Thyroid gland (tissue), 4 donors: Measurements from ENCODE around the gene TAF4B. TPM values are rescaled to one million over a fixed set of nuclear protein-coding genes. Genes with fewer than 3 reads are reported as not detected.

Source experiments
- DNase-seq, 2 donors: peaks; one replicate each; pipeline ENCODE4 v3.0.0-alpha.2; 2019
- H3K27ac ChIP-seq, 3 donors: fragments of 200-600 bp; sonication (generic); 1 replicate in 2 of 3; 2 replicates in 1 of 3; pipeline ENCODE4 v1.5.1; 2016 to 2019; ENCODE audit warnings: mild to moderate bottlenecking in 1 of 3, moderate library complexity in 1 of 3
- H3K27me3 ChIP-seq: fragments of 200-600 bp; sonication (generic); one replicate; pipeline ENCODE4 v1.5.1; 2019
- H3K36me3 ChIP-seq, 2 donors: fragments of 200-600 bp; sonication (generic); one replicate each; pipeline ENCODE4 v1.5.1; 2016 to 2019
- H3K4me1 ChIP-seq, 2 donors: fragments of 200-600 bp; sonication (generic); one replicate each; pipeline ENCODE4 v1.5.1; 2017 to 2019
- H3K4me3 ChIP-seq, 3 donors: fragments of 200-600 bp; sonication (generic); replicated peaks in 1 of 3; 1 replicate in 2 of 3; 2 replicates in 1 of 3; pipeline ENCODE4 v1.5.1; 2016; ENCODE audit warnings: mild to moderate bottlenecking in 1 of 3
- H3K9me3 ChIP-seq: fragments of 200-600 bp; sonication (generic); one replicate; pipeline ENCODE4 v1.5.1; 2017
- CTCF ChIP-seq, 6 experiments: fragments of 200-600 bp in 3 of 6; fragments of 450-650 bp in 3 of 6; sonication (generic) in 3 of 6; IDR thresholded peaks; one replicate each; pipeline ENCODE4 v1.5.1; 2016 to 2019; ENCODE audit warnings: antibody characterized with exemption in 6 of 6, mild to moderate bottlenecking in 2 of 6, inconsistent platforms in 1 of 6, moderate library complexity in 1 of 6
- POLR2A ChIP-seq, 2 donors: fragments of 450-650 bp; IDR thresholded peaks; one replicate each; pipeline ENCODE4 v1.6.1; 2017; ENCODE audit warnings: antibody characterized with exemption in 2 of 2, mild to moderate bottlenecking in 2 of 2, moderate library complexity in 1 of 2
- WGBS, 2 donors: methylation state at CpG; one replicate each; pipeline ENCODE4 v1.1.5; 2017; 5-methylcytosine and 5-hydroxymethylcytosine counted together
- intact Hi-C: fragments of 100-400 bp; cut with DNase I; formaldehyde crosslinking; loops from one replicate; pipeline ENCODE4 v1.15.1; 2023
- total RNA-seq, 4 donors: library from RNA; depleted of rRNA; stranded (reverse); fragments of >200 nt; gene quantifications; one replicate each; pipeline ENCODE4 v1.2.3, GENCODE V29; 2016

Gene TAF4B
- total RNA-seq, 4 donors from 2014 or later: 8.7 to 12.7 (median 9.8) TPM

- Histone ChIP-seq H3K4me3 (no peak overlapping the region), H3K36me3 (no peaks in the 10 kb centered on the region), H3K27me3 (no peaks in the 10 kb centered on the region), H3K9me3 (no peaks in the 10 kb centered on the region), H3K27ac (no peak overlapping the region), H3K4me1 (peaks cover 7 to 9% of the 10 kb centered on the region in 2 donors)
- TF ChIP-seq POLR2A (IDR thresholded peaks at IDR 0.05): no peak
- TF ChIP-seq CTCF (IDR thresholded peaks at IDR 0.05): no peak
- DNase-seq: no peak
- intact Hi-C loops: no loop called here
These were observed 124.7 kb downstream of the TAF4B start for GRCh38 chr18:26350961-26351360.

- Histone ChIP-seq H3K36me3 (no peaks in the 10 kb centered on the region), H3K27me3 (no peaks in the 10 kb centered on the region), H3K9me3 (no peaks in the 10 kb centered on the region), H3K27ac (no peak overlapping the region), H3K4me1 (peaks cover 7 to 9% of the 10 kb centered on the region in 2 donors), H3K4me3 (no peak overlapping the region)
- WGBS, 2 donors: 93 to 94% methylated on average over 4 of the region's 4 CpGs
- intact Hi-C loops: no loop called here
- TF ChIP-seq POLR2A (IDR thresholded peaks at IDR 0.05) (no peak), CTCF (IDR thresholded peaks at IDR 0.05) (no peak)
- no peak for DNase-seq
These were observed 130.0 kb downstream of the TAF4B start for GRCh38 chr18:26356045-26356785.

GRCh38 chr18:26357960-26358359, 131.7 kb downstream of the TAF4B start:
- WGBS, 2 donors: 92 to 96% methylated on average over 1 of the region's 1 CpG
- no peak for TF ChIP-seq POLR2A (IDR thresholded peaks at IDR 0.05)
- no peak for TF ChIP-seq CTCF (IDR thresholded peaks at IDR 0.05)
- Histone ChIP-seq H3K27ac (no peak overlapping the region), H3K36me3 (no peaks in the 10 kb centered on the region), H3K4me3 (no peak overlapping the region), H3K27me3 (no peaks in the 10 kb centered on the region), H3K9me3 (no peaks in the 10 kb centered on the region), H3K4me1 (peaks cover 7 to 9% of the 10 kb centered on the region in 2 donors)
- intact Hi-C loops: no loop called here
- DNase-seq: no peak

- no peaks in the 10 kb centered on the region for H3K9me3 ChIP-seq
- TF ChIP-seq POLR2A (IDR thresholded peaks at IDR 0.05) (no peak), CTCF (IDR thresholded peaks at IDR 0.05) (no peak)
- H3K27ac ChIP-seq: no peak overlapping the region
- no peak for DNase-seq
- no peaks in the 10 kb centered on the region for H3K27me3 ChIP-seq
- intact Hi-C loops: no loop called here
- no peak overlapping the region for H3K4me3 ChIP-seq
- H3K4me1 ChIP-seq: no peaks in the 10 kb centered on the region
- no peaks in the 10 kb centered on the region for H3K36me3 ChIP-seq
These were observed 135.8 kb downstream of the TAF4B start for GRCh38 chr18:26362021-26362420.

GRCh38 chr18:26367425-26367824, 141.2 kb downstream of the TAF4B start:
- no peaks in the 10 kb centered on the region for H3K4me1 ChIP-seq
- intact Hi-C loops: no loop called here
- no peaks in the 10 kb centered on the region for H3K9me3 ChIP-seq
- TF ChIP-seq POLR2A (IDR thresholded peaks at IDR 0.05) (no peak), CTCF (IDR thresholded peaks at IDR 0.05) (no peak)
- H3K4me3 ChIP-seq: no peak overlapping the region
- no peak overlapping the region for H3K27ac ChIP-seq
- 97 to 100% methylated on average over 1 of the region's 1 CpG for WGBS, 2 donors
- H3K27me3 ChIP-seq: no peaks in the 10 kb centered on the region
- no peak for DNase-seq
- no peaks in the 10 kb centered on the region for H3K36me3 ChIP-seq
